Panc1 (cell line): ENCODE results near the gene CELA2B.

Experiments used
- POLR2AphosphoS5 ChIP-seq: IDR thresholded peaks from 2 replicates; pipeline ENCODE4 v1.6.1; 2012; ENCODE audit warnings: mild to moderate bottlenecking, low read depth, low read length, moderate library complexity
- SIN3A ChIP-seq: IDR thresholded peaks from 2 replicates; pipeline ENCODE4 v1.6.1; 2012; ENCODE audit warnings: low read depth, mild to moderate bottlenecking, low read length, moderate library complexity, borderline replicate concordance; ENCODE audit not compliant: insufficient read depth
- TCF7L2 ChIP-seq: IDR thresholded peaks from 2 replicates; pipeline ENCODE4 v1.6.1; 2011; ENCODE audit warnings: mild to moderate bottlenecking, low read depth, low read length, inconsistent platforms
- TF ChIP-seq, protein P1 (sequence below): fragments of 450-650 bp; IDR thresholded peaks from 2 replicates; pipeline ENCODE4 v1.5.1; 2017; ENCODE audit warnings: mild to moderate bottlenecking
- TF ChIP-seq, protein P2 (sequence below), 2 experiments: IDR thresholded peaks; 2 replicates each; pipeline ENCODE4 v1.6.1; 2011 to 2012; ENCODE audit warnings: low read depth in 2 of 2, control low read depth in 1 of 2, low read length in 1 of 2, mild to moderate bottlenecking in 1 of 2, moderate library complexity in 1 of 2; ENCODE audit not compliant: insufficient read depth in 1 of 2

DNA sequence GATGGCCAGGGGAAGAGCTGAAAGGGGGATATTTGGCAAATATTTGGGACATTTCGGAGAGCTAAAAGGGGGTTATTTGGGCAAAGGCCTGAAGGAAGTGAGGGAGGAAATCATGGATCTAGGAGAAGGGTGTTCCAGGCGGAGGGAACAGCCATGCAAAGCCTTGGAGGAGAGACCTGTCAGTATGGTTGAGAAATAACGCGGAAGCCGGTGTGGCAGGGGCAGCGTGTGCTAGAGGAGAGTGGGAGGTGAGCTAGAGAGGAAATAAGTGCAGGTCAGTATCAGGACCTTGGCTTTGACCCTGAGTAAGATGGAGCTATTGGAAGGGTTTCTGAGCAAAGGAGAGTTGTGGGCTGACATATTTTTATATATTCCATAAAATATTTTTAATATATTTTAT is 34.7 kb upstream of the CELA2B start:
- TF ChIP-seq, protein P1, sequence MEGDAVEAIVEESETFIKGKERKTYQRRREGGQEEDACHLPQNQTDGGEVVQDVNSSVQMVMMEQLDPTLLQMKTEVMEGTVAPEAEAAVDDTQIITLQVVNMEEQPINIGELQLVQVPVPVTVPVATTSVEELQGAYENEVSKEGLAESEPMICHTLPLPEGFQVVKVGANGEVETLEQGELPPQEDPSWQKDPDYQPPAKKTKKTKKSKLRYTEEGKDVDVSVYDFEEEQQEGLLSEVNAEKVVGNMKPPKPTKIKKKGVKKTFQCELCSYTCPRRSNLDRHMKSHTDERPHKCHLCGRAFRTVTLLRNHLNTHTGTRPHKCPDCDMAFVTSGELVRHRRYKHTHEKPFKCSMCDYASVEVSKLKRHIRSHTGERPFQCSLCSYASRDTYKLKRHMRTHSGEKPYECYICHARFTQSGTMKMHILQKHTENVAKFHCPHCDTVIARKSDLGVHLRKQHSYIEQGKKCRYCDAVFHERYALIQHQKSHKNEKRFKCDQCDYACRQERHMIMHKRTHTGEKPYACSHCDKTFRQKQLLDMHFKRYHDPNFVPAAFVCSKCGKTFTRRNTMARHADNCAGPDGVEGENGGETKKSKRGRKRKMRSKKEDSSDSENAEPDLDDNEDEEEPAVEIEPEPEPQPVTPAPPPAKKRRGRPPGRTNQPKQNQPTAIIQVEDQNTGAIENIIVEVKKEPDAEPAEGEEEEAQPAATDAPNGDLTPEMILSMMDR: no peak
- no peak for TF ChIP-seq SIN3A
- TF ChIP-seq, protein P2, sequence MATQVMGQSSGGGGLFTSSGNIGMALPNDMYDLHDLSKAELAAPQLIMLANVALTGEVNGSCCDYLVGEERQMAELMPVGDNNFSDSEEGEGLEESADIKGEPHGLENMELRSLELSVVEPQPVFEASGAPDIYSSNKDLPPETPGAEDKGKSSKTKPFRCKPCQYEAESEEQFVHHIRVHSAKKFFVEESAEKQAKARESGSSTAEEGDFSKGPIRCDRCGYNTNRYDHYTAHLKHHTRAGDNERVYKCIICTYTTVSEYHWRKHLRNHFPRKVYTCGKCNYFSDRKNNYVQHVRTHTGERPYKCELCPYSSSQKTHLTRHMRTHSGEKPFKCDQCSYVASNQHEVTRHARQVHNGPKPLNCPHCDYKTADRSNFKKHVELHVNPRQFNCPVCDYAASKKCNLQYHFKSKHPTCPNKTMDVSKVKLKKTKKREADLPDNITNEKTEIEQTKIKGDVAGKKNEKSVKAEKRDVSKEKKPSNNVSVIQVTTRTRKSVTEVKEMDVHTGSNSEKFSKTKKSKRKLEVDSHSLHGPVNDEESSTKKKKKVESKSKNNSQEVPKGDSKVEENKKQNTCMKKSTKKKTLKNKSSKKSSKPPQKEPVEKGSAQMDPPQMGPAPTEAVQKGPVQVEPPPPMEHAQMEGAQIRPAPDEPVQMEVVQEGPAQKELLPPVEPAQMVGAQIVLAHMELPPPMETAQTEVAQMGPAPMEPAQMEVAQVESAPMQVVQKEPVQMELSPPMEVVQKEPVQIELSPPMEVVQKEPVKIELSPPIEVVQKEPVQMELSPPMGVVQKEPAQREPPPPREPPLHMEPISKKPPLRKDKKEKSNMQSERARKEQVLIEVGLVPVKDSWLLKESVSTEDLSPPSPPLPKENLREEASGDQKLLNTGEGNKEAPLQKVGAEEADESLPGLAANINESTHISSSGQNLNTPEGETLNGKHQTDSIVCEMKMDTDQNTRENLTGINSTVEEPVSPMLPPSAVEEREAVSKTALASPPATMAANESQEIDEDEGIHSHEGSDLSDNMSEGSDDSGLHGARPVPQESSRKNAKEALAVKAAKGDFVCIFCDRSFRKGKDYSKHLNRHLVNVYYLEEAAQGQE (IDR thresholded peaks at IDR 0.05; ENCODE audit: insufficient read depth in 1 of 2, low read depth in 2 of 2, low read length in 1 of 2): no peak
- no peak for TF ChIP-seq POLR2AphosphoS5
- no peak for TF ChIP-seq TCF7L2
